Pancreas (tissue), 10 donors: Measurements from ENCODE around the gene LGALS4. TPM values are rescaled to one million over a fixed set of nuclear protein-coding genes. Genes with fewer than 3 reads are reported as not detected.
"Not testable (repeated sequence)": the region's sequence is repeated elsewhere in the genome, so short reads cannot be mapped to it uniquely, and the experiment has no call there.

Source experiments
- ATAC-seq, 4 donors: fragments of 200-7000 bp; cut with Tn5 transposase; one replicate each; pipeline versions ENCODE4 v1.8.0 to v1.9.1; 2020; ENCODE audit warnings: mild to moderate bottlenecking in 4 of 4, moderate library complexity in 4 of 4
- DNase-seq, 6 donors: peaks; one replicate each; pipeline ENCODE4 v3.0.0-alpha.2; 2020
- FAIRE-seq: peaks from 2 replicates; lab custom pipeline; 2012; peaks lifted over from hg19 to GRCh38; lab: Jason Lieb, UNC
- H3K27ac ChIP-seq, 4 donors: fragments of 200-600 bp; sonication (generic); 1 replicate in 3 of 4; 2 replicates in 1 of 4; pipeline versions ENCODE4 v1.5.0 to v1.8.0; 2020
- H3K27me3 ChIP-seq, 4 donors: fragments of 200-600 bp; one replicate each; pipeline ENCODE4 v1.8.0; 2021
- H3K36me3 ChIP-seq, 3 donors: fragments of 200-600 bp; sonication (generic) in 1 of 3; one replicate each; pipeline versions ENCODE4 v1.5.0 to v1.8.0; 2020 to 2021
- H3K4me1 ChIP-seq, 3 donors: fragments of 200-600 bp; one replicate each; pipeline ENCODE4 v1.8.0; 2021
- H3K4me3 ChIP-seq, 4 donors: fragments of 200-600 bp; sonication (generic) in 2 of 4; one replicate each; pipeline versions ENCODE4 v1.5.0 to v1.8.0; 2020 to 2021
- H3K9me3 ChIP-seq, 4 donors: fragments of 200-600 bp; one replicate each; pipeline ENCODE4 v1.8.0; 2021
- CTCF ChIP-seq, 4 donors: fragments of 200-600 bp; sonication (generic) in 3 of 4; IDR thresholded peaks; one replicate each; pipeline versions ENCODE4 v1.5.0 to v1.8.0; 2021; ENCODE audit warnings: antibody characterized with exemption in 4 of 4
- WGBS, 2 donors: extraction: QIAGEN DNeasy Blood & Tissue Kit; methylation state at CpG; one replicate each; pipeline ENCODE4 v1.1.7; 2013; 5-methylcytosine and 5-hydroxymethylcytosine counted together
- intact Hi-C, 3 donors: fragments of 100-400 bp; cut with DNase I; formaldehyde crosslinking; loops; one replicate each; pipeline versions ENCODE4 v1.11.1 to v1.14.2; 2022
- polyA plus RNA-seq, 2 donors: library from polyadenylated mRNA; stranded (reverse); fragments of 200-250 nt; gene quantifications; one replicate each; pipeline ENCODE4 v1.2.3, GENCODE V29; 2013
- total RNA-seq, 6 donors: library from RNA; stranded (reverse); fragmentation: NEBNext Ultra II Directional in 4 of 6; extraction: Animal tissue kit (Norgen Biotek cat#: 25700) in 4 of 6; gene quantifications; one replicate each; pipeline versions ENCODE4 v1.2.1 to v1.2.4, GENCODE V29; 2021 to 2023
- donor health status: healthy with polysubstance abuse.
- donor health status: DM: no; HTN: no; CAD: no; lungs with moderate emphysema.
- donor health status: DM: no; HTN: no; CAD: no.
- donor health status: control.
- donor health status: control.
- donor health status: Bipolar disorder and iron deficiency.
- donor health status: DM: yes; HTN: yes; CAD: no.
- donor health status: DM: no; HTN: no; CAD: no.
- donor health status: DM: no; HTN: no; CAD: no.
- donor health status: DM: yes; HTN: yes; CAD: no.

The LGALS4 gene
- total and polyA plus RNA-seq, 8 donors: 14.2 to 135 (median 73.8) TPM

- no peak for TF ChIP-seq CTCF (IDR thresholded peaks at IDR 0.05)
- H3K27me3 ChIP-seq: no peaks in the 10 kb centered on the region
- DNase-seq (no peak), FAIRE-seq (no peak), ATAC-seq (no peak)
- no peaks in the 10 kb centered on the region for H3K36me3 ChIP-seq
- H3K4me1 ChIP-seq: no peaks in the 10 kb centered on the region
- WGBS, 2 donors: 85% methylated on average over 10 of the region's 10 CpGs
- H3K9me3 ChIP-seq: no peaks in the 10 kb centered on the region
- no peak overlapping the region for H3K4me3 ChIP-seq
- intact Hi-C loops: no loop called here
- no peak overlapping the region for H3K27ac ChIP-seq
These were observed 13.6 kb downstream of the LGALS4 start for GRCh38 chr19:38799104-38799503.

- H3K27me3 ChIP-seq, intact Hi-C loops, H3K27ac ChIP-seq, FAIRE-seq, ATAC-seq, H3K36me3 ChIP-seq, H3K4me1 ChIP-seq, DNase-seq, H3K4me3 ChIP-seq, H3K9me3 ChIP-seq: not testable (repeated sequence)
- WGBS, 2 donors: 89 to 100% methylated on average over 5 to 33 of the region's 33 CpGs
These were observed 15.0 kb downstream of the LGALS4 start for GRCh38 chr19:38797781-38798180.

- no peaks in the 10 kb centered on the region for H3K27me3 ChIP-seq
These were observed 16.6 kb downstream of the LGALS4 start for GRCh38 chr19:38796154-38796553.

GRCh38 chr19:38795549-38795948, 17.2 kb downstream of the LGALS4 start:
- ATAC-seq (no peak), FAIRE-seq (no peak), DNase-seq (no peak)
- Histone ChIP-seq H3K36me3 (no peaks in the 10 kb centered on the region), H3K27me3 (no peaks in the 10 kb centered on the region), H3K4me1 (no peaks in the 10 kb centered on the region), H3K4me3 (no peak overlapping the region), H3K27ac (no peak overlapping the region), H3K9me3 (no peaks in the 10 kb centered on the region)
- no peak for TF ChIP-seq CTCF (IDR thresholded peaks at IDR 0.05)
- WGBS, 2 donors: 84 to 93% methylated on average over 4 of the region's 4 CpGs
- intact Hi-C loops: no loop called here

More at GRCh38 chr19:38796154-38796553, 16.6 kb downstream of the LGALS4 start:
- FAIRE-seq (no peak), DNase-seq (no peak), ATAC-seq (no peak)
- Histone ChIP-seq H3K9me3 (no peaks in the 10 kb centered on the region), H3K4me3 (no peak overlapping the region), H3K36me3 (no peaks in the 10 kb centered on the region), H3K27ac (no peak overlapping the region), H3K4me1 (no peaks in the 10 kb centered on the region)
- 64 to 67% methylated on average over 2 of the region's 2 CpGs for WGBS, 2 donors
- TF ChIP-seq CTCF (IDR thresholded peaks at IDR 0.05): no peak
- intact Hi-C loops: no loop called here

- no peak for ATAC-seq
- Histone ChIP-seq H3K36me3 (no peaks in the 10 kb centered on the region), H3K4me3 (no peak overlapping the region), H3K4me1 (no peaks in the 10 kb centered on the region), H3K27me3 (no peaks in the 10 kb centered on the region), H3K9me3 (no peaks in the 10 kb centered on the region), H3K27ac (no peak overlapping the region)
- intact Hi-C loops: loop anchor here in 1 of 3 donors (2.0 kb wide), 1 partner anchor 19 kb away; no protein-coding TSS in a partner anchor
- no peak for FAIRE-seq
- no peak for TF ChIP-seq CTCF (IDR thresholded peaks at IDR 0.05)
- DNase-seq: no peak
- 92 to 94% methylated on average over 5 of the region's 5 CpGs for WGBS, 2 donors
These were observed 19.1 kb downstream of the LGALS4 start for GRCh38 chr19:38793671-38794070.
